ENCODE data around the gene PNPLA8.
"Not testable (repeated sequence)": the region's sequence is repeated elsewhere in the genome, so short reads cannot be mapped to it uniquely, and the experiment has no call there.

Gene PNPLA8

DNA sequence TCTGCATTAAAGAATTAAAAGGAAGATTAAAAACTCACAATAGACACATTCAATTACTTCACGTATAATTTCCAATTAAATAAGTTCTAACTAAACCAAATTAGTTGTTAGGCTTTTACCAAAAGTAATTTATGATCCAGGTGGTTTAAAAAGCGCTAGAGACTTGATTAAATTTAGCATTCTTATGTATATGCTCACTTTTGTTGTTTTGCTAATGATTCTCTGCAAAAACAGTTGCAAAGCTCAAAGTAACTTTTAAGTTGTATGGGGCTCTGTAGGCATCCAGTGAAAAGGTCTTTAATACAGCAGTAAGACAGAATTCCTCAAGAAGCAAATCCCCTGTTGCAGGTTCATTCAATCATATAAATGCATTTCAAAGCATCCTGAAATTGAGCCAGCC, 15.5 kb upstream of the PNPLA8 start:
- TF ChIP-seq POLR2A (IDR thresholded peaks at IDR 0.05; ENCODE audit: extremely low read depth, insufficient read length) (no peak), MYC (IDR thresholded peaks at IDR 0.05; ENCODE audit: low read depth, low read length) (no peak)
- TF ChIP-seq, protein P1, sequence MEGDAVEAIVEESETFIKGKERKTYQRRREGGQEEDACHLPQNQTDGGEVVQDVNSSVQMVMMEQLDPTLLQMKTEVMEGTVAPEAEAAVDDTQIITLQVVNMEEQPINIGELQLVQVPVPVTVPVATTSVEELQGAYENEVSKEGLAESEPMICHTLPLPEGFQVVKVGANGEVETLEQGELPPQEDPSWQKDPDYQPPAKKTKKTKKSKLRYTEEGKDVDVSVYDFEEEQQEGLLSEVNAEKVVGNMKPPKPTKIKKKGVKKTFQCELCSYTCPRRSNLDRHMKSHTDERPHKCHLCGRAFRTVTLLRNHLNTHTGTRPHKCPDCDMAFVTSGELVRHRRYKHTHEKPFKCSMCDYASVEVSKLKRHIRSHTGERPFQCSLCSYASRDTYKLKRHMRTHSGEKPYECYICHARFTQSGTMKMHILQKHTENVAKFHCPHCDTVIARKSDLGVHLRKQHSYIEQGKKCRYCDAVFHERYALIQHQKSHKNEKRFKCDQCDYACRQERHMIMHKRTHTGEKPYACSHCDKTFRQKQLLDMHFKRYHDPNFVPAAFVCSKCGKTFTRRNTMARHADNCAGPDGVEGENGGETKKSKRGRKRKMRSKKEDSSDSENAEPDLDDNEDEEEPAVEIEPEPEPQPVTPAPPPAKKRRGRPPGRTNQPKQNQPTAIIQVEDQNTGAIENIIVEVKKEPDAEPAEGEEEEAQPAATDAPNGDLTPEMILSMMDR (IDR thresholded peaks at IDR 0.05; ENCODE audit: low read depth, low read length) = no peak
- DNase-seq (ENCODE audit: low read depth) = no peak
- H3K4me3 ChIP-seq (ENCODE audit: low read depth, low read length) = no peak overlapping the region

DNA sequence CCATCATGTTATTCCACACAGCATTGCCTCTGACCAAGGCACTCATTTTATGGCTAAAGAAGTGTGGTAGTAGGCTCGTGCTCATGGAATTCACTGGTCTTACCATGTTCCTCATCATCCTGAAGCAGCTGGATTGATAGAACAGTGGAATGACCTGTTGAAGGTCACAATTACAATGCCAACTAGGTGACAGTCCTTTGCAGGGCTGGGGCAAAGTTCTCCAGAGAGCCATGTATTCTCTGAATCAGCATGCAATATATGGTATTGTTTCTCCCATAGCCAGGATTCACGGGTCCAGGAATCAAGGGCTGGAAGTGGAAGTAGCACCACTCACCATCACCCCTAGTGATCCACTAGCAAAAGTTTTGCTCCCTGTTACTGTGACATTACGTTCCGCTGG, 12.8 kb upstream of the PNPLA8 start:
- H3K4me3 ChIP-seq (ENCODE audit: low read depth, low read length); DNase-seq (ENCODE audit: low read depth): not testable (repeated sequence)

DNA sequence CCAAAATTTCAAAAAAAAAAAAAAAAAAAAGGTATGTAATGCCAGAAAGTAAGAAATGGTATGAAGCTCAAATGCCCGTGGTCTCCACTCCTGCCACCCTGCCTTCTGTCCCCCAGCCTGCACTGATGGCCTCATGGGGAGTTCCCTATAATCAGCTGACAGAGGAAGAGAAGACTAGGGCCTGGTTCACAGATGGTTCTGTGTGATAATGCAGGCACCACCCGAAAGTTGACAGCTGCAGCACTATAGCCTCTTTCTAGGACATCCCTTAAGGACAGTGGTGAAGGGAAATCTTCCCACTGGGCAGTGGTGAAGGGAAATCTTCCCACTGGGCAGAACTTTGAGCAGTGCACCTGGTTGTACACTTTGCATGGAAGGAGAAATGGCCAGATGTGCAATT, 12.3 kb upstream of the PNPLA8 start:
- not testable (repeated sequence) for H3K4me3 ChIP-seq (ENCODE audit: low read depth, low read length); DNase-seq (ENCODE audit: low read depth)

DNA sequence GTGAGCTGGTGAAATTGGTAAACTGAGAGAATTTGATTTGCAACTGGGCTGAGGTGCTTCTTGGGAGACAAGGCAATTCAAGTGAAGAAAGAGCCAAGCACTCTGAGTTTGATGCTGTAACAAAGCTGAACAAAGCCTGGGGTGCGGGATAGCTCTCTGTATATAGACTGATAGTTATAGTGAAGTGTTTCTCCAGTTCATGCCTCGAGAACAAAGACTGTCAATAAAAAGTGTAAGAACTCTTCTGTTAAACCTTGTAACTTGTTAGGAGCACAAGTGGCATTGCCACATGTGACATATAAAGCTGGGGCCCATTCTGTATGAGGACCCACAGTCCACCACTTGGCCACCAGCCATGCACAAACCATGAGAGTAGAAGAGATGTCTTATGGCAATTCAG, 11.3 kb upstream of the PNPLA8 start:
- no peak overlapping the region for H3K4me3 ChIP-seq (ENCODE audit: low read depth, low read length)
- DNase-seq (ENCODE audit: low read depth) = no peak
- TF ChIP-seq MYC (IDR thresholded peaks at IDR 0.05; ENCODE audit: low read depth, low read length) (no peak), POLR2A (IDR thresholded peaks at IDR 0.05; ENCODE audit: extremely low read depth, insufficient read length) (no peak)
- TF ChIP-seq, protein P1 (IDR thresholded peaks at IDR 0.05; ENCODE audit: low read depth, low read length) = no peak
- TF ChIP-seq, protein P2, sequence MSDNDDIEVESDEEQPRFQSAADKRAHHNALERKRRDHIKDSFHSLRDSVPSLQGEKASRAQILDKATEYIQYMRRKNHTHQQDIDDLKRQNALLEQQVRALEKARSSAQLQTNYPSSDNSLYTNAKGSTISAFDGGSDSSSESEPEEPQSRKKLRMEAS (IDR thresholded peaks at IDR 0.05; ENCODE audit: low read depth, low read length) = no peak

DNA sequence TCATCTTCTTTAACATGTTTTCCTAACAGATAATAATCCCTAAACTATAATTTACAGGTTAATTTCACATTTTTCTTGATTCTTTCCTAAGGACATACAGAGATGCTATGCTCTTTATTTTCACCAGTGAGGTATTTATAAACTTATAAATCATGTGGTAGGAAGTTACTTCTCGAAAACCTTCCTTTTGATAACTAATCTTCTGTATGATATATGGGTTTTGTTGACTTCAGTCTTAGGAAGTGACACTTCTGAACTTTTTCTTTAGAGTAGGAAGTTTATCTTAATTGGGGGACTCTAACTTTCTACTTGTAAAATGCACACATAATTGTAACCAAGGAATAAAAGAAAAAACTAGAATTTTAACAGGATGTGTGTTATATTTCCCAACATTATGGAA, 9.8 kb upstream of the PNPLA8 start:
- no peak overlapping the region for H3K4me3 ChIP-seq (ENCODE audit: low read depth, low read length)
- TF ChIP-seq, protein P2 (IDR thresholded peaks at IDR 0.05; ENCODE audit: low read depth, low read length) = no peak
- TF ChIP-seq MYC (IDR thresholded peaks at IDR 0.05; ENCODE audit: low read depth, low read length) (no peak), POLR2A (IDR thresholded peaks at IDR 0.05; ENCODE audit: extremely low read depth, insufficient read length) (no peak)
- TF ChIP-seq, protein P1 (IDR thresholded peaks at IDR 0.05; ENCODE audit: low read depth, low read length) = no peak
- DNase-seq (ENCODE audit: low read depth) = no peak

DNA sequence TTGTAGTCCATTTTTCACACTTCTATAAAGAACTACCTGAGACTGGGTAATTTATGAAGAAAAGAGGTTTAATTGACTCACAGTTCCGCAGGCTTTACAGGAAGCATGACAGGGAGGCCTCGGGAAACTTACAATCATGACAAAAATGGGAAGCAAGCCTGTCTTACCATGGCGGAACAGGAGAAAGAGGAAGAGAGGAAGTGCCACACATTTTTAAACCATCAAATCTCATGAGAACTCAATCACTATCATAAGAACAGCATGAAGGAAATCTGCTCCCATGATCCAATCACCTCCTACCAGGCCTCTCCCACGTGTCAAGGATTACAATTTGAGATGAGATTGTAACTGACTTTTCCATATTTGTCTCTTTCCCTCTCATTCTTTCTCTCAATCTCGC, 9.3 kb upstream of the PNPLA8 start:
- no peak for TF ChIP-seq POLR2A (IDR thresholded peaks at IDR 0.05; ENCODE audit: extremely low read depth, insufficient read length)
- TF ChIP-seq, protein P2 (IDR thresholded peaks at IDR 0.05; ENCODE audit: low read depth, low read length) = no peak
- no peak for TF ChIP-seq MYC (IDR thresholded peaks at IDR 0.05; ENCODE audit: low read depth, low read length)
- TF ChIP-seq, protein P1 (IDR thresholded peaks at IDR 0.05; ENCODE audit: low read depth, low read length) = no peak
- DNase-seq (ENCODE audit: low read depth) = no peak
- no peak overlapping the region for H3K4me3 ChIP-seq (ENCODE audit: low read depth, low read length)

DNA sequence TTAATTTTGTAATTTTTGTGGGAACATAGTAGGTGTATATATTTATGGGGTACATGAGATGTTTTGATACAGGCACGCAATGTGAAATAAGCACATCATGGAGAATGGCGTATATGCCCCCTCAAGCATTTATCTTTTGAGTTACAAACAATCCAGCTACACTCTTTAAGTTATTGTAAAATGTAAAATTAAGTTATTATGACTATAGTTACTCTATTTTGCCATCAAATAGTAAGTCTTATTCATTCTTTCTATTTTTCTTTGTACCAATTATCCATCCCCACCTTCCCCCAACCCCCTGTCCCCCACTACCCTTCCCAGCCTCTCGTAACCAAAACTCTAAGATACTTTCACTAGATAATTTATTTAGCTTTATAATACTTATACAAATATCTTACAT, 7.8 kb upstream of the PNPLA8 start:
- TF ChIP-seq, protein P2 (IDR thresholded peaks at IDR 0.05; ENCODE audit: low read depth, low read length) = no peak
- TF ChIP-seq, protein P1 (IDR thresholded peaks at IDR 0.05; ENCODE audit: low read depth, low read length) = no peak
- no peak for TF ChIP-seq MYC (IDR thresholded peaks at IDR 0.05; ENCODE audit: low read depth, low read length)
- no peak for TF ChIP-seq POLR2A (IDR thresholded peaks at IDR 0.05; ENCODE audit: extremely low read depth, insufficient read length)
- DNase-seq (ENCODE audit: low read depth) = no peak
- H3K4me3 ChIP-seq (ENCODE audit: low read depth, low read length) = no peak overlapping the region
